Astrocyte of the spinal cord (primary cell): ENCODE results near the gene UST.
A peak's percentile ranks its signal among the peaks of the same experiment; 100 is the strongest.
"Not testable (repeated sequence)": the region's sequence is repeated elsewhere in the genome, so short reads cannot be mapped to it uniquely, and the experiment has no call there.

ENCODE experiments used
- DNase-seq: peaks from one replicate; pipeline ENCODE4 v3.0.0; 2011; ENCODE audit warnings: low read depth, low spot score
- H3K4me3 ChIP-seq: 2 replicates; pipeline ENCODE4 v1.5.1; 2011; ENCODE audit warnings: low read depth, mild to moderate bottlenecking, low read length, moderate library complexity
- in situ Hi-C: cut with HindIII; loops from 2 replicates; pipeline ENCODE4 v1.10.0; 2017; ENCODE audit warnings: low sequenced_read_pairs
- TF ChIP-seq, protein P1 (sequence below): IDR thresholded peaks from 2 replicates; pipeline ENCODE4 v1.5.1; 2012; ENCODE audit warnings: low read depth, mild to moderate bottlenecking, low read length, inconsistent platforms

Gene UST

DNA sequence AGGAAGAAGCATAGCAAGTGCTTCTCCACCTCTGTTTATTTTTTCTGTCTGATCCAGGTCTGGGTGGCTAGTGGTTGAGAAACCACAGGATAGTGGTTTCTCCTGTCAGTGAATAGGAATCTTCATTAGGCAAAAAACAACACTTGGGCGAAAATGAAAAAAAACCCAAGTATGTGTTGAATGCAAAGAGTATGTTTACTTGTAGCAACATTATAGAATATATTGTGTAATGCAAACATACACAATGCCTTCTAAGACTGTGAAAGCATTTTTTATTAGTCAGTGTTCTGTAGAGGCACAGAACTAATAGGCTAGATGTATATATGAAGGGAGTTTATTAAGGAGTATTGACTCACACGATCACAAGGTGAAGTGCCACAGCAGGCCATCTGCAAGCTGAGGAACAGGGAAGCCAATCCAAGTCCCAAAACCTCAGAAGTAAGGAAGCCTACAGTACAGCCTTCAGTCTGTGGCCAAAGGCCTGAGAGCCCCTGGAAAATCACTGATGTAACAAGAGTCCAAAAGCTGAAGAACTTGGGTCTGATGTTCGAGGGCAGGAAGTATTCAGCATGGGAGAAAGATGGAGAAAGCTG lies 111.1 kb downstream of the UST start:
- no peak overlapping the region for H3K4me3 ChIP-seq
- in situ Hi-C loops, result no loop called here
- TF ChIP-seq, protein P1, sequence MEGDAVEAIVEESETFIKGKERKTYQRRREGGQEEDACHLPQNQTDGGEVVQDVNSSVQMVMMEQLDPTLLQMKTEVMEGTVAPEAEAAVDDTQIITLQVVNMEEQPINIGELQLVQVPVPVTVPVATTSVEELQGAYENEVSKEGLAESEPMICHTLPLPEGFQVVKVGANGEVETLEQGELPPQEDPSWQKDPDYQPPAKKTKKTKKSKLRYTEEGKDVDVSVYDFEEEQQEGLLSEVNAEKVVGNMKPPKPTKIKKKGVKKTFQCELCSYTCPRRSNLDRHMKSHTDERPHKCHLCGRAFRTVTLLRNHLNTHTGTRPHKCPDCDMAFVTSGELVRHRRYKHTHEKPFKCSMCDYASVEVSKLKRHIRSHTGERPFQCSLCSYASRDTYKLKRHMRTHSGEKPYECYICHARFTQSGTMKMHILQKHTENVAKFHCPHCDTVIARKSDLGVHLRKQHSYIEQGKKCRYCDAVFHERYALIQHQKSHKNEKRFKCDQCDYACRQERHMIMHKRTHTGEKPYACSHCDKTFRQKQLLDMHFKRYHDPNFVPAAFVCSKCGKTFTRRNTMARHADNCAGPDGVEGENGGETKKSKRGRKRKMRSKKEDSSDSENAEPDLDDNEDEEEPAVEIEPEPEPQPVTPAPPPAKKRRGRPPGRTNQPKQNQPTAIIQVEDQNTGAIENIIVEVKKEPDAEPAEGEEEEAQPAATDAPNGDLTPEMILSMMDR, result no peak
- peak; percentile 88 for DNase-seq

DNA sequence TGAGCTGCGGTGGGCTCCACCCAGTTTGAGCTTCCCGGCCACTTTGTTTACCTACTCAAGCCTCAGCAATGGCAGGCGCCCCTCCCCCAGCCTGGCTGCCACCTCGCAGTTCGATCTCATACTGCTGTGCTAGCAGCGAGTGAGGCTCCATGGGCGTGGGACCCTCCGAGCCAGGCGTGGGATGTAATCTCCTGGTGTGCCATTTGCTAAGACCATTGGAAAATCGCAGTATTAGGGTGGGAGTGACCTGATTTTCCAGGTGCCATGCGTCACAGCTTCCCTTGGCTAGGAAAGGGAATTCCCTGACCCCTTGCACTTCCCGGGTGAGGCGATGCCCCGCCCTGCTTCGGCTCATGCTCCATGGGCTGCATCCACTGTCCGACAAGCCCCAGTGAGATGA lies 117.3 kb downstream of the UST start:
- DNase-seq, in situ Hi-C loops, H3K4me3 ChIP-seq: not testable (repeated sequence)

DNA sequence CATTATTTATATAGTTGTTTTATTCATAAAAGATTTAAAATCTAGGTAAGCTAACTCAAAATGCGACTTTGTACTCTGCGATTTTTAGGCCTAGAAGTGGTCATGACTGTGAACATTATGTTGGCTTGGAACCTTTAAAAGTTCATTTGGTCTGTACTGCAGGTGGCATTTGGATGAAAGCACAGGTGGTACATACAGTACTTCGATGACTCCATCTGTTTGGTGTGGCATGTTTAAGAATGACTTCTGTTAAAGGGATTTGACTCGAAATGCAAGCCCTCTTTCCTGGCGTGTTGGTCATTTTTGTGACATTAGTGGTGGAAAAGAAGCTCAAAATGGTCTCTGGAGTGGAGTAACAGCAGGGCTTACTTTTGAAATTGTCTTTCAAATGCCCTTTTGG lies 118.1 kb downstream of the UST start:
- no peak for DNase-seq
- no peak overlapping the region for H3K4me3 ChIP-seq
- TF ChIP-seq, protein P1, result no peak
- in situ Hi-C loops, result no loop called here

DNA sequence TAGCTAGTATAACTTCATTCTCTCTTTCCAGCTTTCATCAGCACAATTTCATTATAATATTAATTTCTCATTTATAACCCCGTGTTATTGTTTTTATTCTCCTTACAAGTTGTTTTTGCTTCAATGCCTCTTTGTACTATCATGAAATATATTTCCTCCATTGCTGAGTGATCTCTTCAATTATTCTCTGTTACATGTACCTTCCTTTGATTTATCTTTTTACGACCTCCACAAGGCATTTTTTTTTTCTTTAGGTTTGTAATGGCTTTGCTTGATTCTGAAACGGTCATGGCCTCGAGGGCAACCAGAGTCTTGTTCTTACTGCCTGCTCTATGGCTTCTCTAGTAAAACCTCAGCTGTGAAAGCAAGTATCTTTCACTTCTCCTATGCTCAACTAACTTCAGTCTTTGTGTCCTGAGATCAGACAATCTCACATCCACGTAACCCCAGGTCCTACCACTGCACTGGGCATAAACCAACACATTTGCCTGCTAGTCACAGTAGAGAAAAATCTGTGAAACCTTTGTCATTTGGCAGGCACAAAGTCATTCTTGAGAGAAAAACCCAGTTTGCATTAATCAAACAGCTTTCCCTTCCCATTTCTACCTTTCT lies 119.9 kb downstream of the UST start:
- in situ Hi-C loops, result no loop called here
- H3K4me3 ChIP-seq, result no peak overlapping the region
- TF ChIP-seq, protein P1, result no peak
- no peak for DNase-seq

DNA sequence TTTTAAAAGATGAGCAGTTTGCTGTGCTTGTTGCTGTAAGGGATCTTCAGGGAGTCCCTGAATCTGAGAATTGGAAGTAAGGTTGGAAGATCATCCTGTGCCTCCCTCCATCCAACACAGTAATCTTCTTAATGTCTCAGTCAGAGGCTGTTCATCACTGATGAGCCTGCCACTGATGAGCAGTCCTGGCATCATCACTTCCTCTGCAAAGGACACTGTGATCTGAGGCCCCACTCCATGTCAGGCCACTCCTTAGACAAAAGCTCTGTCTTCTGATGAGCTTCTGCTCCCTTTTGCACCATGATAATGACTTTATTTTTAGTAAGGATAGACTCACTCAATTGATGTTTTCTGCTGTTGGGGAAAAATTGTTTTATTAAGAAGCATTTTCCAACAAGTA lies 121.0 kb downstream of the UST start:
- no peak overlapping the region for H3K4me3 ChIP-seq
- TF ChIP-seq, protein P1, result no peak
- no peak for DNase-seq
- in situ Hi-C loops, result no loop called here

DNA sequence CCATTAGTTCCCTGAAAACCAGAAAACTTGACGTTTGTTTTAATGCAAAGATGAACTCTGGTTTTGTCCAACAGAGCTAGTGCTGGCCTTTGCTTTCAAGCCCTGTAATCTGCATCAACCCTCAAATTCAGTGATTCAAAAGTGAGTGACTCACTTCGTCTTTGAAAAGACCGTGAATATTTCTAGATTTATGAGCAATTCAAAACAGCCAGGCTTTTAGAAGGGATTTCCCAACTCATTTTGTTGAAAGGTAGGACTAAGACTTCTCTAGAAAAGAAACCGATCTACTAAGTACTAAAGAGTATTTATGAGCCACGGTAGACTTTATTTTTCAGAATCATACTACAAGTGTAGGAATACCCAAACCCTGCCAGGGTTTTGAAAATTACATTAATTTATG lies 121.5 kb downstream of the UST start:
- in situ Hi-C loops, result no loop called here
- DNase-seq, result peak; percentile 73
- TF ChIP-seq, protein P1, result no peak

DNA sequence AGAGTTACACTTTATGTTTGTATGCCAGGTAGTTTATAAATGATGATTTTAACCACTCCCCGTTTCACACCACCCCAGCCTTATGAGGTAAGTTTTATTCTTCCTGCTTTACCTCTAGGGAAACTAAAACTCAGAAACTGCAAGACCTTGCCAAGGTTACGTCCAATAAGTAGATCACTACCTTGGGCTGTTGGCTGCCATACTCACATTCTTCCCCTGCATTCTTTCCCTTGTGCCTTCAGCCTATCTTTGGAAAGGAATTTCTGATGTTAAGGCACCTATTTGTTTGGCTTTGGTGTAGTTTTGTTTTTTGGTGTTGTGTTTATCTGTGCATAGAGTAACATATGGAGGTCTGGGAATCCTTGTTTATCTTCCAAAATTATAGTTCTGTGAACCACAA lies 122.1 kb downstream of the UST start:
- TF ChIP-seq, protein P1, result no peak
- DNase-seq, result no peak
- in situ Hi-C loops, result no loop called here
- H3K4me3 ChIP-seq, result no peak overlapping the region

More for the DNA sequence above, 121.5 kb downstream of the UST start:
- H3K4me3 ChIP-seq, result no peak overlapping the region
